ENCODE data around the gene SIPA1L3.

SIPA1L3 gene

DNA sequence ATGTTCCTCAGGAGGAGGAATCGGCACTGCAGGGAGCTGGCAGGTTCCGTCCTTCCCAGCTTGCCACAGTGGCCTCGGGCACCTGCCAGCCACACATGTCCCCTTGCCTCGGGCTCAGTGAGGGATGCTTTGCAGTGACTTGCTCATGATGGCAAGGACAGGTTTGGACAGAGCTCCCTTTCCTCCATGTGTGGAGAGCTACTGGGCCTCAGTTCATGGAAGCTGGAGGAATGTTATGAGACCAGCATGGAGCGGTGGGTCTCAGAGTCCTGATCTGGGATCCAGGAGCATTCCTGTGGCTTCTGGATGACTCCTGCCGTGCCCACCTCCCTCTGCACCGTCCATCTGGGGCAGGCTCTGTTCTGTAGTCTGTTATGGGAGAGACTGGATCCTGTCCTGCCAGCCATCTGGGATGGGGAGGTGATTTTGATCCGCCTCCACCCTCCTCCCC lies 59.2 kb downstream of the SIPA1L3 start:
- no peak for TF ChIP-seq EZH2phosphoT487 (IDR thresholded peaks at IDR 0.05; ENCODE audit: low read depth)
- TF ChIP-seq, protein P1, sequence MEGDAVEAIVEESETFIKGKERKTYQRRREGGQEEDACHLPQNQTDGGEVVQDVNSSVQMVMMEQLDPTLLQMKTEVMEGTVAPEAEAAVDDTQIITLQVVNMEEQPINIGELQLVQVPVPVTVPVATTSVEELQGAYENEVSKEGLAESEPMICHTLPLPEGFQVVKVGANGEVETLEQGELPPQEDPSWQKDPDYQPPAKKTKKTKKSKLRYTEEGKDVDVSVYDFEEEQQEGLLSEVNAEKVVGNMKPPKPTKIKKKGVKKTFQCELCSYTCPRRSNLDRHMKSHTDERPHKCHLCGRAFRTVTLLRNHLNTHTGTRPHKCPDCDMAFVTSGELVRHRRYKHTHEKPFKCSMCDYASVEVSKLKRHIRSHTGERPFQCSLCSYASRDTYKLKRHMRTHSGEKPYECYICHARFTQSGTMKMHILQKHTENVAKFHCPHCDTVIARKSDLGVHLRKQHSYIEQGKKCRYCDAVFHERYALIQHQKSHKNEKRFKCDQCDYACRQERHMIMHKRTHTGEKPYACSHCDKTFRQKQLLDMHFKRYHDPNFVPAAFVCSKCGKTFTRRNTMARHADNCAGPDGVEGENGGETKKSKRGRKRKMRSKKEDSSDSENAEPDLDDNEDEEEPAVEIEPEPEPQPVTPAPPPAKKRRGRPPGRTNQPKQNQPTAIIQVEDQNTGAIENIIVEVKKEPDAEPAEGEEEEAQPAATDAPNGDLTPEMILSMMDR (IDR thresholded peaks at IDR 0.05; ENCODE audit: low read depth, low read length), result no peak
- H3K27me3 ChIP-seq (ENCODE audit: low read depth, low read length), result no peaks in the 10 kb centered on the region
- peaks cover 15% of the 10 kb centered on the region for H3K36me3 ChIP-seq (replicated peaks; ENCODE audit: low read depth, low read length)
- peaks cover 9% of the 10 kb centered on the region; the same call in 1 of the 2 replicates for H3K9me3 ChIP-seq (ENCODE audit: insufficient read depth, low read length)
- H3K9ac ChIP-seq (ENCODE audit: low read length), result no peak overlapping the region
- H3K4me1 ChIP-seq (ENCODE audit: low read length), result peaks cover 23% of the 10 kb centered on the region
- H3K4me2 ChIP-seq (ENCODE audit: low read length), result no peak overlapping the region
- H3K27ac ChIP-seq (ENCODE audit: low read length), result no peak overlapping the region
- H4K20me1 ChIP-seq (ENCODE audit: insufficient read depth, low read length), result no peaks in the 10 kb centered on the region
- H2AFZ ChIP-seq (ENCODE audit: low read depth, low read length), result no peak overlapping the region
- no peak overlapping the region for H3K4me3 ChIP-seq (ENCODE audit: low read length)
- H3K79me2 ChIP-seq (ENCODE audit: low read length), result peaks cover 27% of the 10 kb centered on the region

DNA sequence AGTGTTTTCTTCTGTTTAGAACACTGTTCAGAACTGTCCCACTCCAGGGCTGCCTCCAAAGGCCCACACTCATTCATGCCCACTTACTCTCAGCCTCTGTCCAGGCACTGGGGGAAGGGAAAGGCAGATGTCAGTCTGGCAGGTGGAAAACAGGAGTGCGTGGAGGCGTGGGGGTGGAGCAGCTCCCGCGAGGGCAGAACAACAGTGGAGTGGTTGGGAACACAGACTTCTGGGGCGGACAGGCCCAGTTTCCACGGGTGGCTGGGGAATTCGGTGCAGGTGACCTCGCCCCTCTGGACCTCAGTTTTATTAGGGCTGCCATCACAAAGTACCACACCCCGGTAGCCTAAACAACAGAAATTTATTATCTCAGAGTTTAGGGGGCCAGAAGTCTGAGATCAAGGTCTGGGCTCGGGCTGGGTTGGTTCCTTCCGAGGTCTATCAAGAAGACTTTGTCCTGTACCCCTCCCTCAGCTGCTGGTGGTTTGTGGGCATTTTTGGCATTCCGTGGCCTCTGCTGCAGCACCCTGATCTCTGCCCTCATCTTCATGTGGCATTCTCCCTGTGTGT lies 59.7 kb downstream of the SIPA1L3 start:
- H3K79me2 ChIP-seq (ENCODE audit: low read length), result peaks cover 27% of the 10 kb centered on the region
- peaks cover 11% of the 10 kb centered on the region for H3K36me3 ChIP-seq (replicated peaks; ENCODE audit: low read depth, low read length)
- peaks cover 23% of the 10 kb centered on the region for H3K4me1 ChIP-seq (ENCODE audit: low read length)
- H2AFZ ChIP-seq (ENCODE audit: low read depth, low read length), result no peak overlapping the region
- no peak overlapping the region for H3K9ac ChIP-seq (ENCODE audit: low read length)
- H3K27me3 ChIP-seq (ENCODE audit: low read depth, low read length), result no peaks in the 10 kb centered on the region
- H4K20me1 ChIP-seq (ENCODE audit: insufficient read depth, low read length), result no peaks in the 10 kb centered on the region
- no peak overlapping the region for H3K4me3 ChIP-seq (ENCODE audit: low read length)
- no peak overlapping the region for H3K27ac ChIP-seq (ENCODE audit: low read length)
- H3K4me2 ChIP-seq (ENCODE audit: low read length), result no peak overlapping the region
- TF ChIP-seq, protein P1 (IDR thresholded peaks at IDR 0.05; ENCODE audit: low read depth, low read length), result no peak
- no peak for TF ChIP-seq EZH2phosphoT487 (IDR thresholded peaks at IDR 0.05; ENCODE audit: low read depth)
- H3K9me3 ChIP-seq (ENCODE audit: insufficient read depth, low read length), result peaks cover 5% of the 10 kb centered on the region; the same call in 1 of the 2 replicates

DNA sequence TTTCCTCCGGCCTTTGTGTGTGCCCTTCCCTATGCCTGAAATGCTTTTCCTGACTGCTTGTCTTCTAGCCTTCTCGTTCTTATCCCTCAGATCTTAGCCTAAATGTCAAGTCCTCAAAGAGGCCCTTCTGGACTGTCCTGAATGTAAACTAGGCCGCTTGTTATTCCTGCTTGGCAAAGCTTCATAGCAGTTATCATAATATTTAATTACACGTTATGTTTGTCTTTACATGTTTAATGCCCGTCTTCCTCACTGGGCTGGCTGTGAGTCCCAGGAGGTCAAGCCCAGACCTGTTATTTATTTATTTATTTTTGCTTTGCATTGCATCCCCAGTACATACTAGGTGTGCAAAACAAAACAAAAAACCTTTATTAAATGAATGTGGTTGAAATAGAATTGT lies 62.7 kb downstream of the SIPA1L3 start:
- peaks cover 11% of the 10 kb centered on the region for H3K36me3 ChIP-seq (replicated peaks; ENCODE audit: low read depth, low read length)
- peaks cover 5% of the 10 kb centered on the region; the same call in 1 of the 2 replicates for H3K9me3 ChIP-seq (ENCODE audit: insufficient read depth, low read length)
- H3K79me2 ChIP-seq (ENCODE audit: low read length), result peaks cover 15% of the 10 kb centered on the region
- no peaks in the 10 kb centered on the region for H3K27me3 ChIP-seq (ENCODE audit: low read depth, low read length)
- no peak overlapping the region for H2AFZ ChIP-seq (ENCODE audit: low read depth, low read length)
- TF ChIP-seq EZH2phosphoT487 (IDR thresholded peaks at IDR 0.05; ENCODE audit: low read depth), result no peak
- TF ChIP-seq, protein P1 (IDR thresholded peaks at IDR 0.05; ENCODE audit: low read depth, low read length), result no peak
- H3K4me3 ChIP-seq (ENCODE audit: low read length), result no peak overlapping the region
- no peak overlapping the region for H3K27ac ChIP-seq (ENCODE audit: low read length)
- H3K9ac ChIP-seq (ENCODE audit: low read length), result no peak overlapping the region
- no peak overlapping the region for H3K4me2 ChIP-seq (ENCODE audit: low read length)
- H4K20me1 ChIP-seq (ENCODE audit: insufficient read depth, low read length), result no peaks in the 10 kb centered on the region
- peaks cover 8% of the 10 kb centered on the region for H3K4me1 ChIP-seq (ENCODE audit: low read length)

DNA sequence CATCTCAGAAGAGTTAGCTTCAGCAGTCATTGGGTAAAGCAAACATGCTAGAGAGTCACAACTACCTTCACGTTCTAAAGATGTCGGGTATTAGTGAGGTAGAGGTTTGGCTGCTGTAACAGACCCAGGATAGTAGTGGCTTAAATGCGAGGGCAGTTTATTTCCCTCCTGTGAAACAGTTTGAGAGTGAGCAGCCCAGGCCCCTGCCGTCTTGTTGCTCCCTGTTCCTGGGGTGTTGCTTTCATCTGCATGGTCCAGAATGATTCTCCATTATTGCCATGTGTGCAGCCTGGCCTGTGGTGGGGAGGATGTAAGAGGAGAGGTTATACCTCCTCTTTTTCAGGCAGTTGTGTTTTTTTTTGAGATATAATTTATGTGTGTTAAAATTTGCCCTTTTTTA lies 63.7 kb downstream of the SIPA1L3 start:
- Histone ChIP-seq H3K4me1 (ENCODE audit: low read length) (peaks cover 18% of the 10 kb centered on the region), H3K4me2 (ENCODE audit: low read length) (no peak overlapping the region), H3K4me3 (ENCODE audit: low read length) (no peak overlapping the region), H3K27ac (ENCODE audit: low read length) (no peak overlapping the region), H3K27me3 (ENCODE audit: low read depth, low read length) (no peaks in the 10 kb centered on the region), H3K79me2 (ENCODE audit: low read length) (peaks cover 14% of the 10 kb centered on the region), H2AFZ (ENCODE audit: low read depth, low read length) (no peak overlapping the region), H4K20me1 (ENCODE audit: insufficient read depth, low read length) (no peaks in the 10 kb centered on the region), H3K9me3 (ENCODE audit: insufficient read depth, low read length) (peaks cover 5% of the 10 kb centered on the region; the same call in 1 of the 2 replicates), H3K36me3 (replicated peaks; ENCODE audit: low read depth, low read length) (peaks cover 11% of the 10 kb centered on the region), H3K9ac (ENCODE audit: low read length) (no peak overlapping the region)
- no peak for TF ChIP-seq EZH2phosphoT487 (IDR thresholded peaks at IDR 0.05; ENCODE audit: low read depth)
- TF ChIP-seq, protein P1 (IDR thresholded peaks at IDR 0.05; ENCODE audit: low read depth, low read length), result no peak

All from OCI-LY3 (cell line).